ENCODE measurements around the gene DTHD1. TPM values are rescaled to one million over a fixed set of nuclear protein-coding genes. Genes with fewer than 3 reads are reported as not detected.

Gene DTHD1
- total RNA-seq, 6 experiments from 2014 or later = not detected

DNA sequence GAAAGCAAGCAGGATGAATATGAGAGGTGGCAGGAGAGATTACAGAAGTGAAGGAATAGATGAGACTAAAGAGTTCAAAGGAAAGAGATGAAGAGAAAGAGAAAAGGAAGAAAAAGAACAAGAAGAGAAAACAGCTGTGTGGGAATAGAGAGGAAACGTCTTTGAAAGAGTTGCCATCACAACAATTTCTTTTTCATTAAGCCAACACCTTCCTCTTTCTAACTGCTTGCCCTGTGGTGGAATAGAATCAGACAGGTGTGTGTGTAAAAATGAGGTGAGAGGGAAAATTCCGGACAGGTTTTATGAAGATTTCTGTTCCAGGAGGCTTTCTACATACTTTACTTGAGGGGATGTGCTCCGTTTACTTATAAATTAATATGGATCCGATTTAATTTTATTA lies 28.8 kb downstream of the DTHD1 start:
- TF ChIP-seq, protein P1, sequence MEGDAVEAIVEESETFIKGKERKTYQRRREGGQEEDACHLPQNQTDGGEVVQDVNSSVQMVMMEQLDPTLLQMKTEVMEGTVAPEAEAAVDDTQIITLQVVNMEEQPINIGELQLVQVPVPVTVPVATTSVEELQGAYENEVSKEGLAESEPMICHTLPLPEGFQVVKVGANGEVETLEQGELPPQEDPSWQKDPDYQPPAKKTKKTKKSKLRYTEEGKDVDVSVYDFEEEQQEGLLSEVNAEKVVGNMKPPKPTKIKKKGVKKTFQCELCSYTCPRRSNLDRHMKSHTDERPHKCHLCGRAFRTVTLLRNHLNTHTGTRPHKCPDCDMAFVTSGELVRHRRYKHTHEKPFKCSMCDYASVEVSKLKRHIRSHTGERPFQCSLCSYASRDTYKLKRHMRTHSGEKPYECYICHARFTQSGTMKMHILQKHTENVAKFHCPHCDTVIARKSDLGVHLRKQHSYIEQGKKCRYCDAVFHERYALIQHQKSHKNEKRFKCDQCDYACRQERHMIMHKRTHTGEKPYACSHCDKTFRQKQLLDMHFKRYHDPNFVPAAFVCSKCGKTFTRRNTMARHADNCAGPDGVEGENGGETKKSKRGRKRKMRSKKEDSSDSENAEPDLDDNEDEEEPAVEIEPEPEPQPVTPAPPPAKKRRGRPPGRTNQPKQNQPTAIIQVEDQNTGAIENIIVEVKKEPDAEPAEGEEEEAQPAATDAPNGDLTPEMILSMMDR (IDR thresholded peaks at IDR 0.05) = no peak
- Mint-ChIP-seq H3K27me3 (ENCODE audit: insufficient read depth) (no peaks in the 10 kb centered on the region), H3K4me3 (no peak overlapping the region), H3K36me3 (ENCODE audit: low read depth) (no peaks in the 10 kb centered on the region), H3K9me3 (peaks cover 33% of the 10 kb centered on the region), H3K4me1 (ENCODE audit: low read depth) (no peaks in the 10 kb centered on the region), H3K27ac (no peak overlapping the region)
- DNase-seq = no peak

DNA sequence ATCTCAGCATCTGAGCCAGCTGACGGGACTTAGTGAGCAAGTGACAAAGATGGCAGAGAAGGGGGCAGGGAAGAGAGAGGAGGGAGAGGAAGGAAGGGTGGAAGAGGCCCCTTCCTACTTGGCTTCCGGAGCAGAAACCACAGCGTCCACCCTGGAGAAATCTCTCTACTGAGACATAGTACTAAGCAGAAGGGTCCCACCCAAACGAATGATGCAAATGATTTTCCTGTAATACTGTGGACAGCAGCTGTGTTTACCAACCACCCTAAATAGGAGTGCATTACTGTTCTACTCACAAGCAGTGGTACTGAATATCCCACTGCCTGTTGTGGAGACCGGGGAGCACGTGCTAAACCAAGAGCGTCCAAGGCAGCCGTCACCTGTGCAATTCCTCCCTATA lies 29.4 kb downstream of the DTHD1 start:
- Mint-ChIP-seq H3K4me3 (no peak overlapping the region), H3K9me3 (peaks cover 33% of the 10 kb centered on the region), H3K27me3 (ENCODE audit: insufficient read depth) (no peaks in the 10 kb centered on the region), H3K4me1 (ENCODE audit: low read depth) (no peaks in the 10 kb centered on the region), H3K36me3 (ENCODE audit: low read depth) (no peaks in the 10 kb centered on the region), H3K27ac (no peak overlapping the region)
- TF ChIP-seq, protein P1 (IDR thresholded peaks at IDR 0.05) = no peak
- DNase-seq = no peak

DNA sequence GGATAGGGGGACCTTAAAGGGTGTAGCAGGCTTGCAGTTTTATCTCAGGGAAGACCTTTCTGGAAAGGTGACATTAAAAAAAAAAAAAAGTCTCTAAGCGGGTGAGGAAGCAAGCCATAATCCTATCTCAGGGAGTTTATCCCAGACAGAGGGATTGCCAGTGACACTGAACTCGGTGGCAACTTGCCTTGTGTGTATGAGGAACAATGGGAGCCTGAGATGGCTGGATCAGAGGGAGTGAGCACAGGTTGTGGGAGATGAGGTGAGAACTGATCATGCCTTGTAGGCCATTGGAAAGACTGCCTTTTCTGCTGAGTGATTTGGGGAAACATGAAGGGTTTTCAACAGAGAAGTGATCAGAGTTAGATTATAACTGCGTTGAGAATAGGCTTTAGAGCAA lies 31.1 kb downstream of the DTHD1 start:
- peaks cover 33% of the 10 kb centered on the region for H3K9me3 Mint-ChIP-seq
- no peak for DNase-seq
- H3K27ac Mint-ChIP-seq = no peak overlapping the region
- no peak overlapping the region for H3K4me3 Mint-ChIP-seq
- TF ChIP-seq, protein P1 (IDR thresholded peaks at IDR 0.05) = no peak
- no peaks in the 10 kb centered on the region for H3K27me3 Mint-ChIP-seq (ENCODE audit: insufficient read depth)
- no peaks in the 10 kb centered on the region for H3K36me3 Mint-ChIP-seq (ENCODE audit: low read depth)
- no peaks in the 10 kb centered on the region for H3K4me1 Mint-ChIP-seq (ENCODE audit: low read depth)

DNA sequence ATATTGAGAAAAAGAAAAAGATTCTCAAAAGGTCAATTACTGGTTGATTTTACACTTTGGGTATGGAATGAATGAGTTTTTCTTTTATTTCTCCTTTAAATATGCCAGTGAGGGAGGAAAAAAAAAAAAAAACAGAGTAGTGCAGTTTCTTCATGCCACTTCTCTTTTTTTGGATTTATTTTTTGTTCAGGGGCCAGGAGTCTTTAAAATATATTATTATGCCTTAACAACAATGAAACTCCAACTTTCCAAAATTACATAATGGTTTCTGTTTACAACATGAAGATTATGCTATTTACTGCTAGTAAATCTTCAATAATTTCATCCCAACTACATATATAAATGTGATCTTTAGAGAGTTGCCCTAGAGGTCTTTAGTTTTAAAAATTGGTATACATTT lies 31.9 kb downstream of the DTHD1 start:
- Mint-ChIP-seq H3K36me3 (ENCODE audit: low read depth) (no peaks in the 10 kb centered on the region), H3K4me1 (ENCODE audit: low read depth) (no peaks in the 10 kb centered on the region), H3K9me3 (peaks cover 29% of the 10 kb centered on the region), H3K27me3 (ENCODE audit: insufficient read depth) (no peaks in the 10 kb centered on the region), H3K27ac (no peak overlapping the region), H3K4me3 (no peak overlapping the region)
- TF ChIP-seq, protein P1 (IDR thresholded peaks at IDR 0.05) = no peak
- DNase-seq = no peak

DNA sequence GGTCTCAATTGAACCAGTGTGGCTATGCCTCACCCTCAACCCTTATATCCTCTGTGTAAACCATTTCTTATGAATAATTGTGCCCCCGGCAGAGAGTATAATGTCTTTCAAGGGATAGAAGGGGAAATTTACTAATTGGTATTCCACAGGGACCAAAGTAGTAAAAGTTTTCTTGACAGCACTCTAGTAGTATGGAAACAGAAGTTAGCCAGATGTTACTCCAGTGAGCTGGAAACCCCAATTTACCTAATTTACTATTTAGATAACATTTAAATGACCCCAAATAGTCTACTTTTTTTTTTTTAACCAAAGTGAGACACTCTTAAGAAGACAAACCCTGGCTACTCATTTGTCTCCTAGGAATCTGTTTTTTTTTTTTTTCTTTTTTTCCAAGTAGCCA lies 32.3 kb downstream of the DTHD1 start:
- Mint-ChIP-seq H3K36me3 (ENCODE audit: low read depth) (no peaks in the 10 kb centered on the region), H3K27ac (no peak overlapping the region), H3K27me3 (ENCODE audit: insufficient read depth) (no peaks in the 10 kb centered on the region), H3K4me3 (no peak overlapping the region), H3K4me1 (ENCODE audit: low read depth) (no peaks in the 10 kb centered on the region), H3K9me3 (peaks cover 31% of the 10 kb centered on the region)
- no peak for DNase-seq
- TF ChIP-seq, protein P1 (IDR thresholded peaks at IDR 0.05) = no peak

DNA sequence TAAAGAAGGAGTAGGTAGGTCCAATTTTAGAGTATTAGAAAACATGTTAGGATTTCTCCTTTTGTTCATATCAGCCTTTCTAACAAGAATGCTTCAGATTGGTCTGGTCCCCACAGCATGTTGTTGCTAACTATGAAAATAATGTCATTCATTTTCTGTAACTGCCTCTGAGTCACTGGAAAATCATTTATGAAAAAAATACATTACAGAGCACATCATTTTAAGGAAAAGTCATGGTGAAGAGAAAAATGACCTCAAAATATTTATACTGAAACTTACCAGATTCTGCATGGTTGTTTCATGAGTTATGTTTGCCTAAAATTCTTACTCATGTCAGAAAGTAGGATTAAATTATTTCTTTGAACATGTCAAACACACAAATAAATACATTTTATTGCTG lies 35.2 kb downstream of the DTHD1 start:
- Mint-ChIP-seq H3K9me3 (peaks cover 32% of the 10 kb centered on the region), H3K27me3 (ENCODE audit: insufficient read depth) (no peaks in the 10 kb centered on the region), H3K4me3 (no peak overlapping the region), H3K4me1 (ENCODE audit: low read depth) (no peaks in the 10 kb centered on the region), H3K27ac (no peak overlapping the region), H3K36me3 (ENCODE audit: low read depth) (no peaks in the 10 kb centered on the region)
- DNase-seq = no peak
- TF ChIP-seq, protein P1 (IDR thresholded peaks at IDR 0.05) = no peak
